Colon (tissue), 2 donors: Measurements from ENCODE around the gene SLC22A13.
"Not testable (repeated sequence)": the region's sequence is repeated elsewhere in the genome, so short reads cannot be mapped to it uniquely, and the experiment has no call there.

ENCODE experiments used
- FAIRE-seq: peaks from 2 replicates; lab custom pipeline; 2012; peaks lifted over from hg19 to GRCh38; lab: Jason Lieb, UNC
- donor health status: control.
- donor health status: control.

The SLC22A13 gene

DNA sequence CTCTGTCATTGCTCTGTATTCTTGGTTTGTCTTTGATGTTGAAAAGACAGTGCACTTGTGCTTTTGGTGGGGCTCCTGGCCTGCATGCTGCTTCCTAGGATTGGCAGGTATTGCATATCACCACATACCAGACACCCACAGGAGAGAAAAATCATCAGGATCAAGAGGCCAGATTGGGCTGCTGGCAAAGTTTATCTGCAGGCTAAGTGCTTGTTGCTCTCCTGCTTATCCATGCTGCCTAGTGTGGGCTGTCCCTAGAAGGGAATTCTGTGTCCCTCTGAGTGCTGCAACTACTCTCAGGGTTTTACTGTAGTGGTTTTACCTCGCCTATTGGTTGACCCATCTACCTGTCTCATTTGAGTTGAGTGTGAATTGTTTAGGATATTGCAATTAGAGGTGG lies 833 bp upstream of the SLC22A13 start:
- no peak for FAIRE-seq

DNA sequence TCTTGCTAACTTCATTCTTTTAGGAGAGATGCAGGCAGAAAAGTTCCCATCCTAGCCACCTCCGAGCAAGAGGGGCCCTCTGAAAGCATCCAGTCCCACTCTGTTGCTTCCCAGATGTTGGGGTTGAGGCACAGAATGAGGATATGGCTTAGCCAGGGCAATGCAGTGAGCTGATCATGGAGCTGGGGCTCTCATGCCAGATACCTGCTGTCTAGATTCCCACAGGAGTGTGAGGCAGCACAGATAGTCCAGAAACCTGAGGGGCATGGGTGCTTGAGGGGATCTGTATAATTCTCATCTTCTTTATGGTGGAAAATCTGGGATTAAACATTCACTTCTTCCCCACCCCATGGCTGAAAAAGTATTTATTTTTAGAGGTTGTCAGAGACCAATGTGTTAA lies 1.2 kb downstream of the SLC22A13 start:
- FAIRE-seq = no peak

DNA sequence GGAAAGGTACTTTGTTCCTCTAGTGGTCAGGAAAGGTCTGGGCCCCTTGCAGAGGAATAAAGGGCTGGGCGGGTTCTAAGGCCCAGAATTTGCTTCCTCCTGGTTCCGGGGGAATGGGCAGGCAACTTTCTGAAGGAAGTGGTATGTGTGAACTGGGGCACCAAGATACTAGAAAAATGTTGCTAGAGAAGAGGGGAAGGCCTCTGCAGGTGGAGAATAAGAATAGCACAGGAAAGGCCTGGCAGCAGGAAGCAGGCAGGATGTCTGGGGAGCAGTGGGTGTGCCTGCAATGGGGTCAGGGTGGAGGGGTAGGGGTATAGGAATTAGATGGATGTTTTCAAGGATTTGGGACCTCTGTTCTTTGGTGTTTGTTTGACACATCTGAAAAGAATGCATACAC lies 2.0 kb downstream of the SLC22A13 start:
- FAIRE-seq = no peak

DNA sequence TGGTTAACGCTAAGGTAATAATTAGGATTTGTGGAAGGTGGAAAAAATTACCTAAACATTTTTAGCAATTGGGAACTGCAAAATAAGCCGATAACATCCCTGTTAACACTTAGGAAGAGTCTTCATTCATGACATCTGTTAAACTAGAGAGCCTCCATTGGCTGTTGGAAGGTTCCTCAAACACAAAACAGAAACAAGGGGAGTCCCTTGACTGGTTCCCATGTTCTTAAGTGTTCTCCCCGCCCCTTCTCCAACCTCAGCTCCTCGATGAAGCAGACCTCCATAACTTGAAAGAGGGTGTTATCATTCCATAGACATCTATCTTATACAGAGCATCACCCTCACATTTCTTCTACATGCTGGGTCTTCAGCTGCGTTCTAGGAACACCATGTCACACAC lies 2.5 kb downstream of the SLC22A13 start:
- no peak for FAIRE-seq

DNA sequence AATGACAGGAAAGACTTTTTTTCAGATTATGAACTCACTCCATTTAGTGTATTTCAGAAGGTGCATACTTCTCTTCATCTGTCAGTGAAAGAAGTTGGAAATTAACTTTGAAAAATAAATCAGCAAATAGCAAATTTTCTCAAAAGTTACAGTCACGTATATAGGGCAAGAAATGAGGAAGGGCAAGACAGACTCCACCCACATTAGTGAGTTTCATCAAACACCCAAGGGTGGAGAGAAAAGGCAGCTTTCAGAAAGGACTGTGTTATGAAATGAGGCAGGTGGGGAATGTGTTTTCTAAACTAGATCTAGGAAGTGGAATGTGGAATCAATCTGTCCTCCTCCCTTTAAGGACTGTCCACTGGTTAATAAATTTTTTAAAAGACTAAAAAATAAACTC lies 2.9 kb downstream of the SLC22A13 start:
- FAIRE-seq = no peak

DNA sequence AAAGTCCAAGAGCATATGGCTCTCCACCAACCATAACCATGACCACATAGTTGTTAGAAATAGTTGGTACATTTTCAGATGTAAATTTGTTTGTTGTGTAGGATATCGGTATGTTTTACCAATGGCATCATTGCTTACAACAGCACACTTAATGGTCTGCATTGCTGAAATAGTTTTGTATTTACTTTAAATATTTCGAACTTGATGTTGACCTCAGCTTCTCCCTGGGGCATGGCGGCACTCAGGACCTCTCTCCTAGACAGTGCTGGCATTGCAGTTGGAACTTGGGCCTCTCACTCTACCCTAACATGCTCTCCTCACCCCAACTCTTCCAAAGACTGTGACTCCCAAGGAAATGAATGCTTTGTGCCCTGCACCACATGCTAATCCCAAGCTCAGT lies 5.0 kb downstream of the SLC22A13 start:
- no peak for FAIRE-seq

DNA sequence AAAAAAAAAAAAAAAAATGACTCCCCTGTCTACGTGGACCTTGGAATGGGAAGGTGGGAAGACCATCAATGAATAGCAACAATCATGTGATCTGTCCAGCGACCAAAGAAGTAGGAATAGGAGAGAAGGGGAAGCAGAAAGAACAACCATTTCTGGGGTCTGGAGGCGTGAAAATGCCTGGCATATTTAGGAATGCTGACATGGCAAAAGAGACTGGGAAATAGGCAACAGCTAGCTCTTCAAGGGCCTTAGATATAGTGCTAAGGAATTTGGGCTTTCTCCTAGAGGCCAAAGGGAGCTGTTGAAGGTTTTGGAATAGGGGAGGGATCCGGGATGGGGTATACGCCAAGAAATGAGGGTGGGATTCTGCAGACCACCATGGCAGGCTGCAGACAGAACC lies 5.9 kb downstream of the SLC22A13 start:
- FAIRE-seq = no peak

DNA sequence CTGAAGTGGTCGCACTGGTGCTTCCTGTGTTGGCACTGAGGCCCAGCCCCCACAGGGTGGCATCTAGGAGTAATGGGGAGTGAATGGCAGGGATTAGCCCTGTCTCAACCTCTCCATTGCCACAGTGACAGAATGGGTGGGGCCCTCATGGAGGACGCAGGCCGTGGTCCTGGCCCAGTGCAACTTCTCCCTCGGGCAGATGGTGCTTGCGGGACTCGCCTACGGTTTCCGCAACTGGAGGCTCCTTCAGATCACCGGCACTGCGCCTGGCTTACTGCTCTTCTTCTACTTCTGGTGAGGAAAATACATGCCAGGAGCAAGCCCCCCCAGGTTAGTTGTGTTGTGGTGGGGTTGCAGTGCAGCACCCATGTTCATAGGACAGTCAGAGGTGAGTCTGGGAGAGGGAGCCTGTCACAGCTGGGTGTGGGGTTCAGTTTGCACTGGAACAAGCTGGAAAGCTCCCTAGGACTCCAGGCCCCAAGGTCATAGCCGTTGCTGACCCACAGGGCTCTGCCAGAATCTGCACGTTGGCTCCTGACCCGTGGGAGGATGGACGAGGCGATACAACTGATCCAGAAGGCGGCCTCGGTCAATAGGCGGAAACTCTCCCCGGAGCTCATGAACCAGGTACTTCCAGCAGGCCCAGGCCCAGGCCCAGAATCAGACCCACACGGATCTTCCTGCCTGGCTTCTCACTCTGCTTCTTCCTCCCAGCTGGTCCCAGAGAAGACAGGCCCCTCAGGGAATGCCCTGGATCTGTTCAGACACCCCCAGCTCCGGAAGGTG lies 9.4 kb downstream of the SLC22A13 start:
- no peak for FAIRE-seq

DNA sequence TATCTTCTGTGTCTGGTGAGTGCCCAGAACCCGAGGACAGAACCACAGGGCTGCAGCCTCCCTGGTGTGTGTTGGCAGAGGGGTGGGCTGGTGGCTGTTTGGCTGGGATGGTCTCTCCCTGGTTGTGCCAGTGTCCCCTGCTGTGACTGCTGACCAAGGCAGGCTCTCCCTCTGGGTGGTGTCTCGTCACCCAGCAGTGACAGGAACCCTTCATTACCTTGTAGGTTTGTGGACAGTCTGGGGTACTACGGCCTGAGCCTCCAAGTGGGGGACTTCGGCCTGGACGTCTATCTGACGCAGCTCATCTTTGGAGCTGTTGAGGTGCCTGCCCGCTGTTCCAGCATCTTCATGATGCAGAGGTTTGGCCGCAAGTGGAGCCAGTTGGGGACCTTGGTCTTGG lies 10.0 kb downstream of the SLC22A13 start:
- no peak for FAIRE-seq

DNA sequence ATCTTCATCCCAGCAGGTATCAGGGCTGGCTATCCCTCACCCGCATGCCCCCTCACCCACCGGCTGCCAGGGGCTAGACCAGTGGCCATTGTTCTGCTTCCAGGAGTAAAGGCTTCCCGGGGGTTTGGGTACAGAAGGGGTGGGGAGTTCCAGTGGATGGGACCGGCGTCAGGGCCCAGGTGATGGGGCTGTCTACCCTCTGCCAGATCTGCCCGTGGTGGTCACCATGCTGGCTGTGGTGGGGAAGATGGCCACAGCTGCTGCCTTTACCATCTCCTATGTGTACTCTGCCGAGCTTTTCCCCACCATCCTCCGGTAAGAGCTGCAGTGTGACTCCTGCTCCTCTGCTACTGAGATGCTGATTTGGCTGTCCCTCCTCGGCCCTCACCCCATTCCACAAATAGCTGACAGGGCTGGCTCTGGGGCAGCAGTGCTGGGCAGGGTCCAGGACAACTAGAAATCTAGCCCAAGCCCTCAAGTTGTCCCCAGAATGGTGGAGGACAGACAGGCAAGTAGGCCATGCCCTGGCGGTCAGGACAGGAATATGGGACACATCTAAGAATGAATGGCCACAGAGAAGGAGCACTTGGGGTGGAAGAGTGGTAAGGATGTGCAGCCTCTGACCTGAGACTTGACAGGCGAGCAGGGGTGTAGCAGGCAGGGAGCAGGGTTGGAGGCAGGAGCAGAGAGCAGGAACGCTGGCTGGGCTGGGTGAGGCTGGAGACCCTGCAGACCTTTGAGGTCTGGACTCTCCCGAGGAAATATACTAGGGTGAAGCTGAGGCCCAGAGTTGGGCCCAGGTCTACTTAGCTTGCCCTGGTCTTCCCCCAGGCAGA lies 10.7 kb downstream of the SLC22A13 start:
- FAIRE-seq = no peak

DNA sequence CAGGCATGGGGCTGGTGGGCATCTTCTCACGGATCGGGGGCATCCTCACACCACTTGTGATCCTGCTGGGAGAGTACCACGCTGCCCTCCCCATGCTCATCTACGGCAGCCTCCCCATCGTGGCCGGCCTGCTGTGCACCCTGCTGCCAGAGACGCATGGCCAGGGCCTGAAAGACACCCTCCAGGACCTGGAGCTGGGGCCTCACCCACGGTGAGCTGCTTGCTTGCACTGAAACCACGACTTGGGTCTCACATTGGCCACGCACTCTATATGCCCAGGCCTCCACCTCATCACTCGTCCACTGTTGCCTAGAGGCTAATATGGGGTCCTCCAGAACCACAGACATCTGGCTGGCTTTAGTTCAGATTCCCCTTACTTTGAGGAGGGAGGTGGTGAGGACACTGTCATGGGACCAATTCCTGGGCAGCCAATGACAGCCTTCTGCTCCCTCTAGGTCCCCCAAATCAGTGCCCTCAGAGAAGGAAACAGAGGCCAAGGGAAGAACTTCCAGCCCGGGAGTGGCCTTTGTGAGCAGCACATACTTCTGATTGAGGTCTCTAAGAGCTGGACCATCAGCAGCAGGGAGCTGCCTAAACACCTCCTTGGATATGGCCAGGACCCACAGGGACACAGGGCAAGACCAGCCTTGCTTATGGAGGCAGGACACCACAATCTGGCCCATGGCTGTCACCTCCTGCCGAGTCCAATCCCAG lies 11.5 kb downstream of the SLC22A13 start:
- no peak for FAIRE-seq

DNA sequence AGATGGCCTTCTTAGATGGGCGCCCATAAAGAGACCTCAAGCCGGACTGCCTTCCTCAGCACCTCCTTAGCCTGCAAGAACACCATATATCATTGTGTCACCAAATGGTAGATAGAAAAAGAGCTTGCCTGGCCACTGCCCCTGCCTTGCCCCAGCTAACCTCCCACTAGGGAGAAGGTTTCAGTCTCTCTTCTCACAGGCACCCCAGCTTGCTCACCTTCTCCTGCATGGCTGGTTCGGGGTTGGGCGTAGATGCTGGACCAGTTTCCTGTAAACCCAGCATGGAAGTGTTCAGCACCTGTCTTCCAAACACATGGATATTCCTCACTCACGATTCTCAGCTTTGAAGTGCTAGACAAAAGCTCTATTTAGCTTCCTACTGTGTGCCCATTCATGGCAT lies 13.2 kb downstream of the SLC22A13 start:
- FAIRE-seq = no peak

DNA sequence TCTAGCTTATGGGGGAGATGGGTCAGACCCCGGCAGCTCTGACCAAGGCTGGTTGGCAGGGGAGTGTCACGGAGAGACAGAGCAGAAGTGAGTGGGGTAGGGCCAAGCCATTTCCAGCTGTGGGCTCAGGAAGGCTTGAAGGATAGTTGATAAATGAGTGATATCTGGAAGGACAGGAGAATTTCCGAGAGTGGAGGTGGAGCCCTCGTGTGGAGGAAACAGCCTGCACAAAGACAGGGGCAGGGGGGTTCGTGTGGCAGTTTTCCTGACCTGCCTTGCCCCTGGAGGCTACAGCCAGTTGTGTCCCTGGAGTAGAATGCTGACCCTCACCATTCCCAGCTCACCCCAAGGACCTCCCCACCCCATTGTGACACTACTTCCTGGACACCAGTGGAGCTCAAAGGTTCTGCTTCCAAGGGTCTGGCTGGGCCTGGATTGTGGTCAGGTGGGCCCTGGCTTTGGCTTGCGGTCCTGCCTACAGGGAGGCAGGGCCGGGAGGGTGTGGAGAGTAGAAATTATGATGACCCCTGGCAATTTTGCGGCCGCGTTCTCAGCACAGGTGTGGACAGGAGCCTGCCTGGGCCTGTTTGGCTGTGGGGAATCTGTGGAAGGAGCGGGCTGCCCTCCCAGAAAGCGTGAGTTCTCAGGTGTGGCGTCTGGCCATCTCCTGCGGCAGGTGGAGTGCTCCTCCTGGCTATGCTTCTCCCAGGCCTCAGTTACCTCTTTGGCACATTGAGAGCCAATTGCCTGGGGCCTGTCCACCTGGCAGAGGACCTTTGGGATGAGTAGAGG lies 16.5 kb downstream of the SLC22A13 start, which contains the start of gene SLC22A14:
Gene SLC22A14, plus strand, starts transcription at position 400 of the 792 bp plus-strand sequence. CDS start 23,733 bp downstream, outside the sequence.
- FAIRE-seq = no peak

DNA sequence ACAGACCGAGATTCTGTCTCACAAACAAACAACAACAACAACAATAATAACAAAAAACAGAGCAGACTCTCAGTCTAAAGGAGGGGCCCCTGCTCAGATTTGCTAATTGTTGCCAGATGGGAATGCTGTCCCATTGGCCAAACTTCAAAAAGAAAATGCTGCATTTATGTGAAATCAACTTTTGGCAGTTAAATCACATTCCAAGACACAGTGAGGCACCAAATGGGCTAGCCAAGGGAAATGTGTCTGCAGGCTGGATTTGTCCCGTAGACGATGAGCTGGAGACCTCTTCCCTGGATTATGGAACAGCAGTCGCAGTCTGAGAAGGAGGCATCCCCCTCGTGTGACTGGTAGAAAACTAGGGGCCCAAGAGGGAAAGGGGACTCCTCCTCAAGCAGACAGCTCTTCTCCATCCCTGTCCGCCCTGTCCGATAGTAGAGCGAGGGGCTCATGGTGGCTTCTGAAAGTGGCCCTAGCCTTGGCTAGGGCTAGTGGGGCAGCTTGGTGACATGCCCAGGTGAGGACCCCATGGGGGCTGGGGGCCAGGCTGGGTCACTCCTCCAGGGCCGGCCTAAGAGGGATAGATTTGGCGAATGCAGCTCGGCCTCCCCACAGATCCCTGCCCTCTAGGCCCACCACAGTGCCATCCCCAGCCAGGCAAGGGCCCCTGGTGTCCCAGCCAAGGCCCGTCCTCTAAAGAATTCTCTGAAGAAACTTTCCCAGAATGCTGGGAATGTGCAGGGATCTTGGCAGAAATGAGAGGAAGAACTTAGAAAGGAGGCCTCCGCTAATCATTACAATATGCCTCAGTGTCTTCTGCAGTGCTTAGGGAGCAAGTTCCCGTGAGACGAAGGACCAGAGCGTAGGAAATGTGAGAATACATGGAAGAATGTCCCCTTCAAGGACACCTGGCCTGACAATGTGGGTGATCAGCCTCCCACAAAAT lies 18.5 kb downstream of the SLC22A13 start:
- FAIRE-seq = no peak

DNA sequence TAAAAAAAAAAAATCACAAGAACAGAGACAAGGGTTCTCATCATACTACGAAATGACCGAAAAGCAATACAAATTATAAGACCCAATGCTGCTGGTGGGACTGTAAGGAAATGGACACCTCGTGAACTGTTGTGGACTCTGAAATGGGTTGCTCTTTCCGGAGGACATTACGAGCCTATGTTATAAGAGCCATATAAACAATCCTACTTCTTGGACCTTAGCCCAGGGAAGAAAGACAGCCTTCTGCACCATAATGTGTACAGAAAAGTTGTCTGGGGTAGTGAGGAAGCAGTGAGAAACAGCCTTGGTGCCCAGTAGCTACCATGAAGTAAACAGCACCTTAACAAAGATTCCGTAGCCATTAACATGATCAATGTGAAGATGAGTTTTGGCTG lies 19.1 kb downstream of the SLC22A13 start:
- FAIRE-seq = no peak

DNA sequence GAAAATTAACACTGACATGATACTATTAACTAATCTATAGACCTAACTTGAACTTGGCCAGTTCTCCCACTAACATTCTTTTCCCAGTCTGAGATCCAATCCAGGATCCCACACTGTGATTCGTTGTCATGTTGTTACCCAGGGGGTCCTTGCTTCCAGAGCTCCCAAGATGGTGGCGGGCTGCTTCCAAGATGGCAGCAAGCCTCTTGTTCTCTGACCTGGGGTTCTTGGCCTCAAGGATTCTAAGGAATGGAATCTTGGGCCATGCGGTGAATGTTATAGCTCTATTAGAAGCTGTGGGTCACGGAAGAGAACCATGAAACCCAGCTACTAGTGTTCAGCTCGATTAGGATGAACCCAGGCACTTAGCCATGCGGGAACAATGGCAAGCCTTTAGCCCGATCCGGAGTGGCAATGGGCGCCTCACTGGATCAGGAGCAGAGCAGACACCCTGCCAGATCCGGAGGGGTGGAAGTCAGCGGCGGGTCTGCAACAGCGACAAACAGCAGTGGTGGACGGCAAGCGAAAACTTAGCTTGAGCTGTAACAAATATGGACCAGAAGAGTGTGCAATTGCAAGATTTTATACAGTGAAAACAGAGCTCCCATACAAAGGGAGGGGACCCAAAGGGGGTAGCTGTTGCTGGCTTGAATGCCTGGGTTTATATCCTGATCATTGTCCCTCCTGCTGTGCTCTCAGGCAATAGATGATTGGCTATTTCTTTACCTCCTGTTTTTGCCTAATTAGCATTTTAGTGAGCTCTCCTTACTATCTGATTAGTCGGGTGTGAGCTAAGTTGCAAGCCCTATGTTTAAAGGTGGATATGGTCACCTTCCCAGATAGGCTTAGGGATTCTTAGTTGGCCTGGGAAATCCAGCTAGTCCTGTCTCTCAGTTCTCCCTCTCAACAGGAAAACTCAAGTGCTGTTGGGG lies 23.9 kb downstream of the SLC22A13 start:
- not testable (repeated sequence) for FAIRE-seq

DNA sequence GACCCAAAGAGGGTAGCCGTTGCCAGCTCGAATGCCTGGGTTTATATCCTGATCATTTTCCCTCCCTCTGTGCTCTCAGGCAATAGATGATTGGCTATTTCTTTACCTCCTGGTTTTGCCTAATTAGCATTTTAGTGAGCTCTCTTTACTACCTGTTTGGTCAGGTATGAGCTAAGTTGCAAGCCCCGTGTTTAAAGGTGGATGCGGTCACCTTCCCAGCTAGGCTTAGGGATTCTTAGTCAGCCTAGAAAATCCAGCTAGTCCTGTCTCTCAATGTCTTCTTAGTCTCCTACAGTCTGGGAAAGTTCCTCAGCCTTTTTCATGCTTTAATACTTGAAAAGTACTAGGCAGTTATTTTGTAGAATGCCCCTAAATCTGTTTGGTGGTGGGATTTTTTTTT lies 31.4 kb downstream of the SLC22A13 start:
- not testable (repeated sequence) for FAIRE-seq

DNA sequence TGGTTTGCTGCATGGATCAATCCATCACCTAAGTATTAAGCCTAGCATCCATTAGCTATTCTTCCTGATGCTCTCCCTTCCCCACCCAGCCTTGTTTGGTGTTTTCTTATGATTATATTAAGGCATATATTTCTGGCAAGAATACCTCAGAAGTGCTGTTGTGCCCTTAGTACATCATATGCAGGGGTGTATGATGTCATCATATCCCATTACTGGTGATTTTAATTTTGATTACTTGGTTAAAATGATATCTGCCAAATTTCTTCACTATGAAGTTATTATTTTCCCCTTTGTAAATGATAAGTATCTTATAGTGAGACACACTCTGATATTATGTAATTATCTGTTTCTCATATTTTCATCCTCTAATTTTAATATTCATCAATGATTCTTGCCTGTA lies 31.9 kb downstream of the SLC22A13 start:
- no peak for FAIRE-seq

DNA sequence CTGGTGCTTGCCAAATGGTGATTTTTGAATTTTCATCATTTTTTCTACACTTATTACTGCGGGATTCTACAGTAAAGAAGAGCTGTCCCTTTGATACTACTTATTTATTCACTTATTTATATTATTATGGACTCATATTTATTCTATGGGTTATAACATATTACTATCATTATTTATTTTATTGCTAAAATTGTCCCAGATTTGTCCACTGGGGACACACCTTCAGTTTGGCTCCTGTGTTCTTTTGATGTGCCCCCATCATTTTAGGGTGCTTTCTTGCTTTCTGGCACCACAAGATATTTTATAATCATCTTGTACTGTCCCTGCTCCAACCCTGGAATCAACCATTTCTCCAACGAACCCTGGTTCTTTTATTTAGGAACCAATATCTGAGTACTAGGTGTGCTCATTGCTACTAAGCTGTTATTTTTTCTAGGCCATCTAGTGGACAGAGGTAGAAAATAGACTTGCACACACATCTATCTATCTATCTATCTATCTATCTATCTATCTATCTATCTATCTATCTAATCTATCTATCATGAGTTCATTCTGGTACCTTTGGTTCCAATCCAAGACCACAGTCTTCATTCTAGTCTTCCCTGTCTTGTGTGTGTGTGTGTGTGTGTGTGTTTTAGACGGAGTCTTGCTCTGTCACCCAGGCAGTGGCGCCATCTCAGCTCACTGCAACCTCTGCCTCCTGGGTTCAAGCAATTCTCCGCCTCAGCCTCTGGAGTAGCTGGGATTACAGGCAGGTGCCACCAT lies 32.5 kb downstream of the SLC22A13 start:
- FAIRE-seq = no peak
